Measurements from ENCODE around the gene SURF2. TPM values are rescaled to one million over a fixed set of nuclear protein-coding genes. Genes with fewer than 3 reads are reported as not detected.

SURF2 gene
- total and polyA plus RNA-seq, 2 donors (not counting 3 experiments of a cell fraction or from before 2014, with no cell fraction given), result 10.6 to 14.2 TPM

- H3K4me2 ChIP-seq (ENCODE audit: insufficient read depth, low read length), result peak overlapping the region; percentile 41
- H2AFZ ChIP-seq (ENCODE audit: low read depth, low read length), result no peak overlapping the region
- H3K9me1 ChIP-seq (replicated peaks; ENCODE audit: control insufficient read depth, extremely low read depth, insufficient read depth, low read length), result no peaks in the 10 kb centered on the region
- H3K27me3 ChIP-seq (ENCODE audit: control insufficient read depth in 2 of 2, insufficient read depth in 2 of 2, low read length in 2 of 2), result no peaks in the 10 kb centered on the region
- H3K9me3 ChIP-seq (replicated peaks; ENCODE audit: control insufficient read depth, insufficient read depth, low read length), result no peaks in the 10 kb centered on the region
- peaks cover 14% of the 10 kb centered on the region for H3K4me1 ChIP-seq (ENCODE audit: control insufficient read depth, extremely low read depth, insufficient read depth, low read length)
- H3K27ac ChIP-seq (ENCODE audit: insufficient read depth, low read depth, low read length), result no peak overlapping the region
- CTCF ChIA-PET, result interaction anchor here (0.7 to 1.0 kb wide), 3 partner anchors 14 to 160 kb away, joined by 3 read pairs; no protein-coding TSS in a partner anchor
- H3K36me3 ChIP-seq (ENCODE audit: control insufficient read depth in 2 of 2, extremely low read depth in 1 of 2, insufficient read depth in 2 of 2, low read length in 2 of 2), result peaks cover 15 to 45% of the 10 kb centered on the region in 2 experiments
- POLR2A ChIA-PET, result interaction anchor here (1.1 kb wide), 1 partner anchor 9 kb away, joined by 3 read pairs; no protein-coding TSS in a partner anchor
- H3K9ac ChIP-seq (replicated peaks; ENCODE audit: extremely low read depth, insufficient read depth, low read length), result peak overlapping the region; percentile 41
- no peaks in the 10 kb centered on the region for H4K20me1 ChIP-seq (replicated peaks; ENCODE audit: control insufficient read depth, extremely low read depth, insufficient read depth, low read length)
- TF ChIP-seq MAX (IDR thresholded peaks at IDR 0.05; ENCODE audit: insufficient read depth, insufficient read length), result no peak
- TF ChIP-seq MYC (IDR thresholded peaks at IDR 0.05; ENCODE audit: low read depth, low read length), result no peak
- TF ChIP-seq GATA2 (IDR thresholded peaks at IDR 0.05; ENCODE audit: insufficient read depth, insufficient read length, low read depth, low read length), result no peak
- TF ChIP-seq POLR2AphosphoS5 (IDR thresholded peaks at IDR 0.05; ENCODE audit: insufficient read depth, low read depth, low read length), result no peak
- TF ChIP-seq JUN (IDR thresholded peaks at IDR 0.05; ENCODE audit: borderline replicate concordance, insufficient read depth, insufficient read length, low read depth), result no peak
- TF ChIP-seq POLR2A (IDR thresholded peaks at IDR 0.05; ENCODE audit: low read depth, low read length), result no peak
- TF ChIP-seq EZH2 (IDR thresholded peaks at IDR 0.05; ENCODE audit: borderline replicate concordance, low read depth, low read length, severe bottlenecking), result no peak
- TF ChIP-seq CTCF (IDR thresholded peaks at IDR 0.05; ENCODE audit: extremely low read depth in 1 of 2, insufficient read depth in 1 of 2, low read depth in 1 of 2, low read length in 2 of 2), result no peak
- TF ChIP-seq FOS (IDR thresholded peaks at IDR 0.05; ENCODE audit: borderline replicate concordance, insufficient read depth, low read length), result no peak
- FAIRE-seq (no peak), DNase-seq (ENCODE audit: low read depth, low spot score) (no peak)
- dilution Hi-C loops (cut with MboI; ENCODE audit: extremely low pct_ligation_motif_present, low sequenced_read_pairs), result no loop called here
- peaks cover 40% of the 10 kb centered on the region for H3K79me2 ChIP-seq (ENCODE audit: control insufficient read depth, insufficient read depth, low read length)
- intact Hi-C loops (cut with micrococcal nuclease), result loop anchor here (5.0 kb wide), 1 partner anchor 159 kb away; no protein-coding TSS in a partner anchor
- no TSS peak for BruUV-seq (replicated peaks)
- peak overlapping the region in 1 of 3 experiments; percentile 59 for H3K4me3 ChIP-seq (replicated peaks in 1 of 3; ENCODE audit: insufficient read depth in 1 of 3, low read depth in 1 of 3, low read length in 3 of 3)
Measured at GRCh38 chr9:133346021-133346785, 10.1 kb upstream of the SURF2 start.
